Spleen (tissue), 11 donors: ENCODE results near the gene CKLF. TPM values are rescaled to one million over a fixed set of nuclear protein-coding genes. Genes with fewer than 3 reads are reported as not detected.

Source experiments
- DNase-seq: peaks from one replicate; pipeline ENCODE4 v3.0.0-alpha.2; 2020
- H3K27ac ChIP-seq, 8 donors: fragments of 200-600 bp; sonication (generic) in 7 of 8; 1 replicate in 4 of 8; 2 replicates in 4 of 8; pipeline versions ENCODE4 v1.5.0 to v1.8.0; 2016 to 2021; ENCODE audit warnings: inconsistent platforms in 4 of 8, mild to moderate bottlenecking in 4 of 8, moderate library complexity in 1 of 8
- H3K27me3 ChIP-seq, 7 donors: fragments of 200-600 bp; sonication (generic) in 6 of 7; replicated peaks in 1 of 7; 1 replicate in 4 of 7; 2 replicates in 3 of 7; pipeline versions ENCODE4 v1.5.0 to v1.8.0; 2016 to 2021; ENCODE audit warnings: inconsistent platforms in 3 of 7, mild to moderate bottlenecking in 1 of 7
- H3K36me3 ChIP-seq, 6 donors: fragments of 200-600 bp; sonication (generic) in 5 of 6; 1 replicate in 4 of 6; 2 replicates in 2 of 6; pipeline versions ENCODE4 v1.5.0 to v1.8.0; 2016 to 2021; ENCODE audit warnings: inconsistent platforms in 2 of 6
- H3K4me1 ChIP-seq, 6 donors: fragments of 200-600 bp; sonication (generic) in 5 of 6; 1 replicate in 3 of 6; 2 replicates in 3 of 6; pipeline versions ENCODE4 v1.5.0 to v1.8.0; 2016 to 2021; ENCODE audit warnings: inconsistent platforms in 3 of 6
- H3K4me3 ChIP-seq, 8 donors: fragments of 200-600 bp; sonication (generic) in 7 of 8; 1 replicate in 4 of 8; 2 replicates in 4 of 8; pipeline versions ENCODE4 v1.5.0 to v1.8.0; 2016 to 2021; ENCODE audit warnings: inconsistent platforms in 4 of 8, mild to moderate bottlenecking in 4 of 8, moderate library complexity in 2 of 8
- H3K9me3 ChIP-seq, 8 donors: fragments of 200-600 bp; sonication (generic) in 7 of 8; 1 replicate in 4 of 8; 2 replicates in 4 of 8; pipeline versions ENCODE4 v1.5.0 to v1.8.0; 2016 to 2021; ENCODE audit warnings: inconsistent platforms in 4 of 8
- POLR2A ChIP-seq, 3 donors: fragments of 450-650 bp; IDR thresholded peaks; one replicate each; pipeline ENCODE4 v1.5.1; 2017; ENCODE audit warnings: antibody characterized with exemption in 3 of 3, mild to moderate bottlenecking in 1 of 3
- POLR2AphosphoS5 ChIP-seq, 3 donors: sonication (generic); formaldehyde crosslinking; IDR thresholded peaks; one replicate each; pipeline ENCODE4 v1.5.1; 2017; ENCODE audit warnings: antibody characterized with exemption in 3 of 3
- WGBS, 5 donors: extraction: QIAGEN DNeasy Blood & Tissue Kit in 3 of 5; methylation state at CpG; one replicate each; pipeline versions ENCODE4 v1.1.5 to v1.1.7; 2013 to 2018; 5-methylcytosine and 5-hydroxymethylcytosine counted together
- intact Hi-C: fragments of 100-400 bp; cut with DNase I; formaldehyde crosslinking; loops from one replicate; pipeline ENCODE4 v1.15.0; 2023; ENCODE audit warnings: low total_unique reads
- polyA plus RNA-seq, 3 donors: library from polyadenylated mRNA; stranded (reverse); fragments of 200-250 nt; gene quantifications; one replicate each; pipeline ENCODE4 v1.2.1, GENCODE V29; 2013
- total RNA-seq, 7 donors: library from RNA; depleted of rRNA in 3 of 7; stranded (reverse); fragments of >200 nt in 3 of 7; fragmentation: NEBNext Ultra II Directional in 4 of 7; extraction: Animal tissue kit (Norgen Biotek cat#: 25700) in 4 of 7; gene quantifications; one replicate each; pipeline versions ENCODE4 v1.1.0 to v1.2.1, GENCODE V29; 2016 to 2021
- TF ChIP-seq, protein P1 (sequence below), 11 experiments: fragments of 200-600 bp in 7 of 11; fragments of 450-650 bp in 4 of 11; sonication (generic) in 4 of 11; IDR thresholded peaks in 8 of 11; conservative IDR thresholded peaks in 3 of 11; 1 replicate in 7 of 11; 2 replicates in 4 of 11; pipeline versions ENCODE4 v1.4.0 to v1.8.0; 2016 to 2021; ENCODE audit warnings: antibody characterized with exemption in 11 of 11, inconsistent platforms in 4 of 11, mild to moderate bottlenecking in 1 of 11
- donor health status: healthy with polysubstance abuse.
- donor health status: DM: no; HTN: no; CAD: no; lungs with moderate emphysema.
- donor health status: DM: no; HTN: no; CAD: no.
- donor health status: Bipolar disorder and iron deficiency.
- donor health status: healthy.
- donor health status: DM: no; HTN: no; CAD: no.
- donor health status: DM: yes; HTN: yes; CAD: no.

CKLF gene
- total and polyA plus RNA-seq, 10 donors: 61.9 to 132 (median 75.4) TPM

DNA sequence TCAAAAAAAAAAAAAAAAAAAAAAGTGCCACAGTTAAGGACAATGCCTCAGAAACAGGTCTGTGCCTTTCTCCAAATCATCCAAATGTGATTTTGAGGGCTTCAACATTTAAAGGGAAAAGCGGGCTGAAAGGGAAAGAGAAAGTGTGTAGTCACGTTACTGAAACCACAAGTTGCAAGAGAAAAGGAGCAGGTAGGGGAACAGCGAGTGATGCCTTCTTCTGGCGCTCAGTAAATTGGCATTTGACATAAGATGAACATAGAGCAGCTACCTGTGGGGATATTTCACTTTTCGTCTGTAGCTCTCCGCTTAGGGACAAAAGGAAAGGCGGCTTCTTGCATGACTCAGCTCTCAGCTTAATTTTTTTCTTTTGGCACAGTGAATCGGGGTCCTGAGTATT, 37.9 kb downstream of the CKLF start:
- peak overlapping the region in 4 of 8 donors; percentile 7 to 40 (median 18) for H3K4me3 ChIP-seq
- peak overlapping the region in 3 of 8 donors; percentile 47 to 86 (median 75) for H3K27ac ChIP-seq
- no peaks in the 10 kb centered on the region for H3K27me3 ChIP-seq
- H3K4me1 ChIP-seq: peaks cover 0 to 69% (median 45%) of the 10 kb centered on the region in 6 donors
- intact Hi-C loops: loop anchor here (10.0 kb wide), 1 partner anchor 116 kb away; no protein-coding TSS in a partner anchor
- DNase-seq: no peak
- WGBS, 5 donors: 13 to 44% (median 39%) methylated on average over 8 of the region's 8 CpGs
- H3K9me3 ChIP-seq: peaks cover 0 to 5% (median 0%) of the 10 kb centered on the region in 8 donors
- no peak for TF ChIP-seq POLR2A (IDR thresholded peaks at IDR 0.05)
- TF ChIP-seq POLR2AphosphoS5 (IDR thresholded peaks at IDR 0.05): no peak
- TF ChIP-seq, protein P1, sequence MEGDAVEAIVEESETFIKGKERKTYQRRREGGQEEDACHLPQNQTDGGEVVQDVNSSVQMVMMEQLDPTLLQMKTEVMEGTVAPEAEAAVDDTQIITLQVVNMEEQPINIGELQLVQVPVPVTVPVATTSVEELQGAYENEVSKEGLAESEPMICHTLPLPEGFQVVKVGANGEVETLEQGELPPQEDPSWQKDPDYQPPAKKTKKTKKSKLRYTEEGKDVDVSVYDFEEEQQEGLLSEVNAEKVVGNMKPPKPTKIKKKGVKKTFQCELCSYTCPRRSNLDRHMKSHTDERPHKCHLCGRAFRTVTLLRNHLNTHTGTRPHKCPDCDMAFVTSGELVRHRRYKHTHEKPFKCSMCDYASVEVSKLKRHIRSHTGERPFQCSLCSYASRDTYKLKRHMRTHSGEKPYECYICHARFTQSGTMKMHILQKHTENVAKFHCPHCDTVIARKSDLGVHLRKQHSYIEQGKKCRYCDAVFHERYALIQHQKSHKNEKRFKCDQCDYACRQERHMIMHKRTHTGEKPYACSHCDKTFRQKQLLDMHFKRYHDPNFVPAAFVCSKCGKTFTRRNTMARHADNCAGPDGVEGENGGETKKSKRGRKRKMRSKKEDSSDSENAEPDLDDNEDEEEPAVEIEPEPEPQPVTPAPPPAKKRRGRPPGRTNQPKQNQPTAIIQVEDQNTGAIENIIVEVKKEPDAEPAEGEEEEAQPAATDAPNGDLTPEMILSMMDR (IDR thresholded peaks at IDR 0.05 in 8 of 11, conservative IDR thresholded peaks at IDR 0.05 in 3 of 11): peak in 2 of 11 experiments; percentile 9 to 20
- no peaks in the 10 kb centered on the region for H3K36me3 ChIP-seq

DNA sequence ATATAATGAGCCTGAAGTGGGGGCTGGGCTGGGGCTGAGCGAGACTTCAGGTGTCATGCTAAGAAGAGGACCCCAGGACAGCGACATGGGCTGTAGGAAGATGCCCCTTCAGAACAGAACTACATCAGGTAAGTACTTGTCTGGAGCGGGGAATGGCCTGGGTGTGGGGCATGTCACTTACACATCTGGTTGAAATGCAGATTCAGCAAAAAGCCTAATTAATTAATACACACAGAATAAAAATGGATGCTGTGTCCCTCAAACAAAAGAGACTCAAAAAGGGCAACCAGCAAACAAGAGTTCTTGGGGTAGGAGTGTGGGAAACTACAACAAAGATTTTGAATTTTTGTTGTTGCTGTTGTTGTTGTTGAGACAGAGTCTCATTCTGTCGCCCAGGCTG, 38.6 kb downstream of the CKLF start:
- H3K27me3 ChIP-seq: no peaks in the 10 kb centered on the region
- TF ChIP-seq POLR2AphosphoS5 (IDR thresholded peaks at IDR 0.05) (no peak), POLR2A (IDR thresholded peaks at IDR 0.05) (no peak)
- TF ChIP-seq, protein P1 (IDR thresholded peaks at IDR 0.05 in 8 of 11, conservative IDR thresholded peaks at IDR 0.05 in 3 of 11): no peak
- H3K4me3 ChIP-seq: no peak overlapping the region
- peaks cover 0 to 63% (median 38%) of the 10 kb centered on the region in 6 donors for H3K4me1 ChIP-seq
- 93 to 97% (median 95%) methylated on average over 4 of the region's 4 CpGs for WGBS, 5 donors
- intact Hi-C loops: loop anchor here (10.0 kb wide), 1 partner anchor 116 kb away; no protein-coding TSS in a partner anchor
- peaks cover 0 to 5% (median 0%) of the 10 kb centered on the region in 8 donors for H3K9me3 ChIP-seq
- H3K27ac ChIP-seq: no peak overlapping the region
- H3K36me3 ChIP-seq: no peaks in the 10 kb centered on the region
- DNase-seq: no peak

GRCh38 chr16:66592241-66592640, 39.9 kb downstream of the CKLF start:
- Histone ChIP-seq H3K27ac (no peak overlapping the region), H3K27me3 (no peaks in the 10 kb centered on the region), H3K4me3 (no peak overlapping the region), H3K36me3 (no peaks in the 10 kb centered on the region), H3K9me3 (peaks cover 0 to 5% (median 0%) of the 10 kb centered on the region in 8 donors), H3K4me1 (peaks cover 0 to 50% (median 29%) of the 10 kb centered on the region in 6 donors)
- 88 to 96% (median 95%) methylated on average over 3 of the region's 3 CpGs for WGBS, 5 donors
- intact Hi-C loops: loop anchor here (10.0 kb wide), 1 partner anchor 117 kb away; no protein-coding TSS in a partner anchor
- DNase-seq: no peak
- no peak for TF ChIP-seq POLR2A (IDR thresholded peaks at IDR 0.05)
- TF ChIP-seq, protein P1 (IDR thresholded peaks at IDR 0.05 in 8 of 11, conservative IDR thresholded peaks at IDR 0.05 in 3 of 11): no peak
- no peak for TF ChIP-seq POLR2AphosphoS5 (IDR thresholded peaks at IDR 0.05)

DNA sequence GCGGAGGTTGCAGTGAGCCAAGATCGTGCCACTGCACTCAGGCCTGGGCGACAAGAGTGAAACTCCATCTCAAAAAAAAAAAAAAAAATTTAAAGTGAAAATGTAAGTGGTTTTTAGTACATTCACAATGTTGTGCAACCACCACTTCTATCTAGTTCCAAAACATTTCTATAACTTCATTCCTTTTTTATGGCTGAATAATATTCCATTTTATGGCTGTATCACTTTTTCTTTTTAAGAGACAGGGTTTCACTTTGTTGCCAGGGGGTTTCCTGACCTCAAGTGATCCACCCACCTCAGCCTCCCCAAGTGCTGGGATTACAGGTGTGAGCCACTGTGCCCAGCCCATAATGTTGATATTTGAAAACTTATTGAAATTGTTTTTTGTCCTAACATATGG, 40.4 kb downstream of the CKLF start:
- TF ChIP-seq POLR2A (IDR thresholded peaks at IDR 0.05): no peak
- TF ChIP-seq, protein P1 (IDR thresholded peaks at IDR 0.05 in 8 of 11, conservative IDR thresholded peaks at IDR 0.05 in 3 of 11): no peak
- TF ChIP-seq POLR2AphosphoS5 (IDR thresholded peaks at IDR 0.05): no peak
- Histone ChIP-seq H3K4me1 (peaks cover 0 to 45% (median 23%) of the 10 kb centered on the region in 6 donors), H3K27ac (no peak overlapping the region), H3K4me3 (no peak overlapping the region), H3K27me3 (no peaks in the 10 kb centered on the region), H3K36me3 (no peaks in the 10 kb centered on the region), H3K9me3 (peaks cover 0 to 5% (median 0%) of the 10 kb centered on the region in 8 donors)
- no peak for DNase-seq
- WGBS, 5 donors: 94 to 100% (median 98%) methylated on average over 3 of the region's 3 CpGs
- intact Hi-C loops: loop anchor here (10.0 kb wide), 1 partner anchor 118 kb away; no protein-coding TSS in a partner anchor
